HEK293 (cell line): Measurements from ENCODE around the gene SAMD1.
A peak's percentile ranks its signal among the peaks of the same experiment; 100 is the strongest.

ENCODE experiments used
- CTCF ChIA-PET: fragments of 350-600 bp; formaldehyde crosslinking; extraction: SDS; loops from one replicate; lab custom pipeline; 2021; ENCODE audit warnings: antibody characterized with exemption; lab: Yijun Ruan, JAX
- POLR2A ChIA-PET: fragments of 300-600 bp; formaldehyde crosslinking; extraction: SDS; loops from one replicate; lab custom pipeline; 2020; ENCODE audit warnings: antibody characterized with exemption, inconsistent platforms; lab: Yijun Ruan, JAX
- H3K27ac ChIP-seq: fragments of 200-500 bp; sonication (Bioruptor generic); 2 replicates; pipeline ENCODE4 v1.5.1; 2014; ENCODE audit warnings: low read depth, low read length, control low read depth, inconsistent platforms; ENCODE audit errors: extremely low read depth
- H3K36me3 ChIP-seq, 2 experiments: fragments of 200-500 bp in 1 of 2; sonication (Bioruptor generic) in 1 of 2; 1 replicate in 1 of 2; 2 replicates in 1 of 2; pipeline ENCODE4 v1.5.1; 2014 to 2017; ENCODE audit warnings: inconsistent platforms in 2 of 2, low read length in 2 of 2; ENCODE audit not compliant: control insufficient read depth in 2 of 2, insufficient read depth in 1 of 2
- H3K4me1 ChIP-seq: fragments of 200-500 bp; sonication (Bioruptor generic); 2 replicates; pipeline ENCODE4 v1.5.1; 2014; ENCODE audit warnings: mild to moderate bottlenecking, low read length, inconsistent platforms; ENCODE audit not compliant: control insufficient read depth, insufficient read depth
- H3K4me3 ChIP-seq: 2 replicates; pipeline ENCODE4 v1.5.1; 2011; ENCODE audit warnings: low read depth, mild to moderate bottlenecking, control low read depth, low read length, moderate library complexity
- H3K9me3 ChIP-seq: fragments of 200-500 bp; sonication (Bioruptor generic); 2 replicates; pipeline ENCODE4 v1.5.1; 2014; ENCODE audit warnings: low read depth, low read length, inconsistent platforms; ENCODE audit not compliant: control insufficient read depth, insufficient read depth
- EGR2 ChIP-seq: fragments of 450-650 bp; formaldehyde crosslinking; IDR thresholded peaks from 2 replicates; pipeline ENCODE4 v1.5.1; 2016; ENCODE audit warnings: low read depth, missing biosample characterization, missing genetic modification characterization
- GFI1B ChIP-seq: fragments of 450-650 bp; formaldehyde crosslinking; IDR thresholded peaks from 2 replicates; pipeline ENCODE4 v1.5.1; 2016; ENCODE audit warnings: missing biosample characterization, missing genetic modification characterization
- GLI4 ChIP-seq: fragments of 450-650 bp; formaldehyde crosslinking; IDR thresholded peaks from 2 replicates; pipeline ENCODE4 v1.5.1; 2016; ENCODE audit warnings: missing biosample characterization, missing genetic modification characterization
- MEIS1 ChIP-seq: sonication (generic); formaldehyde crosslinking; IDR thresholded peaks from 2 replicates; pipeline ENCODE4 v1.8.1; 2022; ENCODE audit warnings: missing genetic modification reagents, mild to moderate bottlenecking, borderline replicate concordance
- ZBTB21 ChIP-seq: fragments of 450-650 bp; formaldehyde crosslinking; IDR thresholded peaks from 2 replicates; pipeline ENCODE4 v1.5.1; 2017; ENCODE audit warnings: missing biosample characterization, missing genetic modification characterization
- ZEB2 ChIP-seq: fragments of 450-650 bp; formaldehyde crosslinking; IDR thresholded peaks from 2 replicates; pipeline ENCODE4 v1.5.1; 2016; ENCODE audit warnings: missing biosample characterization, missing genetic modification characterization
- ZFP41 ChIP-seq: fragments of 450-650 bp; formaldehyde crosslinking; IDR thresholded peaks from 2 replicates; pipeline ENCODE4 v1.5.1; 2016; ENCODE audit warnings: missing biosample characterization, missing genetic modification characterization, borderline replicate concordance
- ZNF140 ChIP-seq: fragments of 450-650 bp; formaldehyde crosslinking; IDR thresholded peaks from 2 replicates; pipeline ENCODE4 v1.5.1; 2016; ENCODE audit warnings: missing biosample characterization, missing genetic modification characterization
- ZNF174 ChIP-seq: fragments of 450-650 bp; formaldehyde crosslinking; IDR thresholded peaks from 2 replicates; pipeline ENCODE4 v1.5.0; 2017; ENCODE audit warnings: missing biosample characterization, mild to moderate bottlenecking, missing genetic modification characterization
- ZNF416 ChIP-seq: fragments of 450-650 bp; formaldehyde crosslinking; IDR thresholded peaks from 2 replicates; pipeline ENCODE4 v1.5.1; 2016; ENCODE audit warnings: missing biosample characterization, missing genetic modification characterization
- ZNF530 ChIP-seq: fragments of 450-650 bp; formaldehyde crosslinking; IDR thresholded peaks from 2 replicates; pipeline ENCODE4 v1.5.1; 2016; ENCODE audit warnings: low read depth, missing biosample characterization, missing genetic modification characterization
- ZNF585B ChIP-seq: fragments of 450-650 bp; formaldehyde crosslinking; IDR thresholded peaks from 2 replicates; pipeline ENCODE4 v1.5.1; 2016; ENCODE audit warnings: missing biosample characterization, missing genetic modification characterization
- ZNF624 ChIP-seq: fragments of 450-650 bp; formaldehyde crosslinking; IDR thresholded peaks from 2 replicates; pipeline ENCODE4 v1.5.1; 2017; ENCODE audit warnings: missing biosample characterization, missing genetic modification characterization
- ZNF626 ChIP-seq: fragments of 450-650 bp; sonication (Bioruptor Pico); formaldehyde crosslinking; IDR thresholded peaks from 2 replicates; pipeline ENCODE4 v1.5.1; 2018; ENCODE audit warnings: missing biosample characterization, missing genetic modification characterization, inconsistent platforms
- ZNF677 ChIP-seq: fragments of 450-650 bp; IDR thresholded peaks from 2 replicates; pipeline ENCODE4 v1.5.0; 2018; ENCODE audit warnings: missing biosample characterization, mild to moderate bottlenecking, missing genetic modification characterization, moderate library complexity
- ZNF768 ChIP-seq: fragments of 450-650 bp; formaldehyde crosslinking; IDR thresholded peaks from 2 replicates; pipeline ENCODE4 v1.5.1; 2018; ENCODE audit warnings: missing biosample characterization, mild to moderate bottlenecking, missing genetic modification characterization
- ZNF785 ChIP-seq: fragments of 450-650 bp; formaldehyde crosslinking; IDR thresholded peaks from 2 replicates; pipeline ENCODE4 v1.5.1; 2016; ENCODE audit warnings: missing biosample characterization, missing genetic modification characterization
- ZNF837 ChIP-seq: fragments of 450-650 bp; formaldehyde crosslinking; IDR thresholded peaks from 2 replicates; pipeline ENCODE4 v1.5.1; 2016; ENCODE audit warnings: missing biosample characterization, missing genetic modification characterization
- TF ChIP-seq, protein P1 (sequence below): fragments of 450-650 bp; formaldehyde crosslinking; IDR thresholded peaks from 2 replicates; pipeline ENCODE4 v1.5.1; 2016; ENCODE audit warnings: missing biosample characterization, missing genetic modification characterization
- TF ChIP-seq, protein P2 (sequence below): fragments of 450-650 bp; formaldehyde crosslinking; IDR thresholded peaks from 2 replicates; pipeline ENCODE4 v1.5.1; 2017; ENCODE audit warnings: missing biosample characterization, mild to moderate bottlenecking, missing genetic modification characterization, moderate library complexity
- TF ChIP-seq, protein P3 (sequence below): fragments of 450-650 bp; formaldehyde crosslinking; IDR thresholded peaks from 2 replicates; pipeline ENCODE4 v1.5.1; 2016; ENCODE audit warnings: missing biosample characterization, missing genetic modification characterization
- TF ChIP-seq, protein P4 (sequence below): fragments of 450-650 bp; formaldehyde crosslinking; IDR thresholded peaks from 2 replicates; pipeline ENCODE4 v1.5.1; 2017; ENCODE audit warnings: missing biosample characterization, missing genetic modification characterization
- TF ChIP-seq, protein P5 (sequence below): fragments of 450-650 bp; formaldehyde crosslinking; IDR thresholded peaks from 2 replicates; pipeline ENCODE4 v1.5.1; 2016; ENCODE audit warnings: missing biosample characterization, missing genetic modification characterization

The SAMD1 gene

DNA sequence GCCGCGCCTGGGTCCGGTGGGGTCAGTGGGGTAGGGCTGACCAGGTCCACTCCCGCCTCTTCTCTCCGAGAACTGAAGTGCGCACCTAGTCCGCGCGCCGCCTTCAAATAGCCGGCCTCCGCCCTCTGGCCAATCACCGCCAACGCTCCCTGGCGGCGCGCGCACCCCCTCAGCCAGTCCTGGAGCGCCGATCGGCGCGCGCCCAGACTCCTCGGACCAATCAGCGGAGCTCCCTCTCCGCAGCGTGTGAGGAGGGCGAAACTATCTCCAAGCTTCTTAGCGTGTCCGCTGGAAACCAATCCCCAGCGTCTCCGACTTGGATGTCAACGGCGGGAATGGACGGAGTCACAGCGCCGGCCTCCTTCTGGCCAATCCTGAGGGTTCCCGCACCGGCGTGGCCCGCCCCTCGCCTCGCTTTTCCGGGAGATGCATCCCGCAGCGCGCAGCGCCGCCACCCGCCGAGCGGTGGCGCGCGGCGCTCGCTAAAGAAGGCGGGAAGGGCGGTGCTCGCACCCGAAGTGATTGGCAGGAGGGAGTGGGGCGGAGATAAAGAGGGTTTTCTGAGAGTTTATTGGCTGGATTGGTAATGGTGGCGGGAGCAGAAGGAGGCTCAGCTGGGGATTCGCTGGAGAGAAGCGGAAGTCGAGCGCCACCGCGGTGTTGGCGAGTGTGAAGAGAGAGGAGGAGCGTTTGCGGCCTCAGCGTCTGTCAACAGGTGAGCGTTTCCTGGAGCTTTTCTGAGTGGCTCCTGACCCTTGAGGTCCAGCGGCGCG, 46.1 kb upstream of the SAMD1 start, which contains the start of gene ASF1B (continued):
- TF ChIP-seq ZNF837 (tag by site-specific recombination) (no peak), ZNF626 (no peak), MEIS1 (CRISPR knock-in tag) (no peak), ZNF677 (tag by site-specific recombination) (no peak), ZEB2 (tag by site-specific recombination) (peak; percentile 89), ZFP41 (no peak), GLI4 (tag by site-specific recombination) (no peak), ZNF768 (tag by site-specific recombination) (no peak), ZNF785 (tag by site-specific recombination) (no peak; the same call in 1 of the 2 replicates)
- TF ChIP-seq, protein P1, sequence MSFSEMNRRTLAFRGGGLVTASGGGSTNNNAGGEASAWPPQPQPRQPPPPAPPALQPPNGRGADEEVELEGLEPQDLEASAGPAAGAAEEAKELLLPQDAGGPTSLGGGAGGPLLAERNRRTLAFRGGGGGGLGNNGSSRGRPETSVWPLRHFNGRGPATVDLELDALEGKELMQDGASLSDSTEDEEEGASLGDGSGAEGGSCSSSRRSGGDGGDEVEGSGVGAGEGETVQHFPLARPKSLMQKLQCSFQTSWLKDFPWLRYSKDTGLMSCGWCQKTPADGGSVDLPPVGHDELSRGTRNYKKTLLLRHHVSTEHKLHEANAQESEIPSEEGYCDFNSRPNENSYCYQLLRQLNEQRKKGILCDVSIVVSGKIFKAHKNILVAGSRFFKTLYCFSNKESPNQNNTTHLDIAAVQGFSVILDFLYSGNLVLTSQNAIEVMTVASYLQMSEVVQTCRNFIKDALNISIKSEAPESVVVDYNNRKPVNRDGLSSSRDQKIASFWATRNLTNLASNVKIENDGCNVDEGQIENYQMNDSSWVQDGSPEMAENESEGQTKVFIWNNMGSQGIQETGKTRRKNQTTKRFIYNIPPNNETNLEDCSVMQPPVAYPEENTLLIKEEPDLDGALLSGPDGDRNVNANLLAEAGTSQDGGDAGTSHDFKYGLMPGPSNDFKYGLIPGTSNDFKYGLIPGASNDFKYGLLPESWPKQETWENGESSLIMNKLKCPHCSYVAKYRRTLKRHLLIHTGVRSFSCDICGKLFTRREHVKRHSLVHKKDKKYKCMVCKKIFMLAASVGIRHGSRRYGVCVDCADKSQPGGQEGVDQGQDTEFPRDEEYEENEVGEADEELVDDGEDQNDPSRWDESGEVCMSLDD = 0 out of 2 replicates have a peak, but pooled peaks have one; percentile 7
- TF ChIP-seq, protein P2, sequence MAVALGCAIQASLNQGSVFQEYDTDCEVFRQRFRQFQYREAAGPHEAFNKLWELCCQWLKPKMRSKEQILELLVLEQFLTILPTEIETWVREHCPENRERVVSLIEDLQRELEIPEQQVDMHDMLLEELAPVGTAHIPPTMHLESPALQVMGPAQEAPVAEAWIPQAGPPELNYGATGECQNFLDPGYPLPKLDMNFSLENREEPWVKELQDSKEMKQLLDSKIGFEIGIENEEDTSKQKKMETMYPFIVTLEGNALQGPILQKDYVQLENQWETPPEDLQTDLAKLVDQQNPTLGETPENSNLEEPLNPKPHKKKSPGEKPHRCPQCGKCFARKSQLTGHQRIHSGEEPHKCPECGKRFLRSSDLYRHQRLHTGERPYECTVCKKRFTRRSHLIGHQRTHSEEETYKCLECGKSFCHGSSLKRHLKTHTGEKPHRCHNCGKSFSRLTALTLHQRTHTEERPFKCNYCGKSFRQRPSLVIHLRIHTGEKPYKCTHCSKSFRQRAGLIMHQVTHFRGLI (tag by site-specific recombination) = no peak
- TF ChIP-seq, protein P3, sequence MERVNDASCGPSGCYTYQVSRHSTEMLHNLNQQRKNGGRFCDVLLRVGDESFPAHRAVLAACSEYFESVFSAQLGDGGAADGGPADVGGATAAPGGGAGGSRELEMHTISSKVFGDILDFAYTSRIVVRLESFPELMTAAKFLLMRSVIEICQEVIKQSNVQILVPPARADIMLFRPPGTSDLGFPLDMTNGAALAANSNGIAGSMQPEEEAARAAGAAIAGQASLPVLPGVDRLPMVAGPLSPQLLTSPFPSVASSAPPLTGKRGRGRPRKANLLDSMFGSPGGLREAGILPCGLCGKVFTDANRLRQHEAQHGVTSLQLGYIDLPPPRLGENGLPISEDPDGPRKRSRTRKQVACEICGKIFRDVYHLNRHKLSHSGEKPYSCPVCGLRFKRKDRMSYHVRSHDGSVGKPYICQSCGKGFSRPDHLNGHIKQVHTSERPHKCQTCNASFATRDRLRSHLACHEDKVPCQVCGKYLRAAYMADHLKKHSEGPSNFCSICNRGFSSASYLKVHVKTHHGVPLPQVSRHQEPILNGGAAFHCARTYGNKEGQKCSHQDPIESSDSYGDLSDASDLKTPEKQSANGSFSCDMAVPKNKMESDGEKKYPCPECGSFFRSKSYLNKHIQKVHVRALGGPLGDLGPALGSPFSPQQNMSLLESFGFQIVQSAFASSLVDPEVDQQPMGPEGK (tag by site-specific recombination) = no peak
- TF ChIP-seq, protein P4, sequence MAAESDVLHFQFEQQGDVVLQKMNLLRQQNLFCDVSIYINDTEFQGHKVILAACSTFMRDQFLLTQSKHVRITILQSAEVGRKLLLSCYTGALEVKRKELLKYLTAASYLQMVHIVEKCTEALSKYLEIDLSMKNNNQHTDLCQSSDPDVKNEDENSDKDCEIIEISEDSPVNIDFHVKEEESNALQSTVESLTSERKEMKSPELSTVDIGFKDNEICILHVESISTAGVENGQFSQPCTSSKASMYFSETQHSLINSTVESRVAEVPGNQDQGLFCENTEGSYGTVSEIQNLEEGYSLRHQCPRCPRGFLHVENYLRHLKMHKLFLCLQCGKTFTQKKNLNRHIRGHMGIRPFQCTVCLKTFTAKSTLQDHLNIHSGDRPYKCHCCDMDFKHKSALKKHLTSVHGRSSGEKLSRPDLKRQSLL (tag by site-specific recombination) = 0 out of 2 replicates have a peak, but pooled peaks have one; percentile 53
- TF ChIP-seq, protein P5, sequence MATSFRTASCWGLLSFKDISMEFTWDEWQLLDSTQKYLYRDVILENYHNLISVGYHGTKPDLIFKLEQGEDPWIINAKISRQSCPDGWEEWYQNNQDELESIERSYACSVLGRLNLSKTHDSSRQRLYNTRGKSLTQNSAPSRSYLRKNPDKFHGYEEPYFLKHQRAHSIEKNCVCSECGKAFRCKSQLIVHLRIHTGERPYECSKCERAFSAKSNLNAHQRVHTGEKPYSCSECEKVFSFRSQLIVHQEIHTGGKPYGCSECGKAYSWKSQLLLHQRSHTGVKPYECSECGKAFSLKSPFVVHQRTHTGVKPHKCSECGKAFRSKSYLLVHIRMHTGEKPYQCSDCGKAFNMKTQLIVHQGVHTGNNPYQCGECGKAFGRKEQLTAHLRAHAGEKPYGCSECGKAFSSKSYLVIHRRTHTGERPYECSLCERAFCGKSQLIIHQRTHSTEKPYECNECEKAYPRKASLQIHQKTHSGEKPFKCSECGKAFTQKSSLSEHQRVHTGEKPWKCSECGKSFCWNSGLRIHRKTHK (tag by site-specific recombination) = no peak

DNA sequence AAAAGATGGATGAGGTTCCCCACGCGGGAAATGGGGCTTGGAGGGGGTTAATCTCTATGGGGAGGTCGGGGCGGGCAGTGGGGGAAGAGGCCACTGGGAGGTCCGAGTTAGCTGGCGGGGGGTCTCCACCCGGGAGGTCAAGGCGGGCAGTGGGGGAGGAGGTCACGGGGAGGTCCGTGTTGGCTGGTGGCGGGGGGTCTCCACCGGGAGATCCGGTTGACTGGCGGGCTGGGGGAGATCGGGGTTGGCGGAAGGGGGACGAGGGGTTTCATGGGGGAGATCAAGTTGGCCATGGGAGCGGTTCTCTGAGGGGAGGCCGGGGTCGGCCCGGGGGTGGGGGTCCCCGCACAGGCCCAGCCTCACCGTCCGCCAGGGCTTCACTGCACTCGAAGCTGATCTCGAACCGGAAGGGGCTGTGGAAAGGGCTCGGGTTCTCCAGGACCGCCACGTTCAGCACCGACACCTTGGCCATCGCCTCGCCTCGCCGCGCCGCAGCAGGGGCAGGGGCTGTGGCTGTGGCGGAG, 45.5 kb upstream of the SAMD1 start:
- ChIA-PET POLR2A (interaction anchor here (0.6 to 2.8 kb wide), 42 partner anchors 10 to 553 kb away, joined by 3 to 64 read pairs (median 5); partner anchors contain the start of genes DNAJB1, GIPC1, NANOS3 and NDUFB7), CTCF (interaction anchor here (0.5 to 3.8 kb wide), 38 partner anchors 10 to 984 kb away, joined by 3 to 31 read pairs (median 4); no protein-coding TSS in a partner anchor)
- no peaks in the 10 kb centered on the region for H3K9me3 ChIP-seq
- H3K4me3 ChIP-seq = peak overlapping the region; percentile 90
- peak overlapping the region; percentile 76 for H3K27ac ChIP-seq
- peaks cover 4 to 12% of the 10 kb centered on the region in 2 experiments; a peak in 2 of 3 replicates for H3K36me3 ChIP-seq
- H3K4me1 ChIP-seq = no peaks in the 10 kb centered on the region
- TF ChIP-seq, protein P4 (tag by site-specific recombination) = no peak
- TF ChIP-seq ZNF140 (tag by site-specific recombination) (no peak), ZNF174 (tag by site-specific recombination) (no peak), EGR2 (tag by site-specific recombination) (no peak), GFI1B (no peak), GLI4 (tag by site-specific recombination) (peak; percentile 57; the same call in 1 of the 2 replicates), ZNF624 (no peak), ZBTB21 (tag by site-specific recombination) (no peak), ZNF585B (no peak), ZNF416 (no peak), ZNF626 (no peak), ZNF530 (no peak)
